HepG2 (cell line): ENCODE data around the gene C5orf24. TPM values are rescaled to one million over a fixed set of nuclear protein-coding genes. Genes with fewer than 3 reads are reported as not detected.

Experiments used
- ARID4A ChIP-seq: sonication (generic); formaldehyde crosslinking; IDR thresholded peaks from 2 replicates; pipeline ENCODE4 v1.5.0; 2020; ENCODE audit warnings: mild to moderate bottlenecking, missing genetic modification reagents, borderline replicate concordance
- ATF7-NPFF ChIP-seq: sonication (generic); formaldehyde crosslinking; IDR thresholded peaks from 2 replicates; pipeline ENCODE4 v1.8.1; 2023; ENCODE audit warnings: mild to moderate bottlenecking, low read depth, missing genetic modification reagents, moderate library complexity
- CSRNP1 ChIP-seq: sonication (generic); formaldehyde crosslinking; IDR thresholded peaks from 2 replicates; pipeline ENCODE4 v1.8.1; 2023; ENCODE audit warnings: mild to moderate bottlenecking, missing genetic modification reagents
- EZH2 ChIP-seq: conservative IDR thresholded peaks from 2 replicates; pipeline ENCODE4 v1.6.1; 2012; ENCODE audit warnings: mild to moderate bottlenecking, low read depth, low read length, moderate library complexity
- FOXK1 ChIP-seq: sonication (generic); formaldehyde crosslinking; IDR thresholded peaks from 2 replicates; pipeline ENCODE4 v1.4.0; 2020; ENCODE audit warnings: low read depth, missing genetic modification reagents, borderline replicate concordance
- IKZF1 ChIP-seq: fragments of 450-650 bp; IDR thresholded peaks from 2 replicates; pipeline ENCODE4 v1.7.1; 2016
- IRF2 ChIP-seq: IDR thresholded peaks from 2 replicates; pipeline ENCODE4 v1.6.1; 2018; ENCODE audit warnings: missing genetic modification reagents, missing compliant biosample characterization
- KLF11 ChIP-seq: IDR thresholded peaks from 2 replicates; pipeline ENCODE4 v1.6.1; 2016; ENCODE audit warnings: missing compliant biosample characterization
- POGK ChIP-seq: sonication (generic); formaldehyde crosslinking; conservative IDR thresholded peaks from 2 replicates; pipeline ENCODE4 v1.8.0; 2022; ENCODE audit warnings: mild to moderate bottlenecking, moderate library complexity, missing genetic modification reagents
- SIN3A ChIP-seq: IDR thresholded peaks from 2 replicates; pipeline ENCODE4 v1.6.1; 2011; ENCODE audit warnings: low read depth, mild to moderate bottlenecking, control low read depth, low read length, borderline replicate concordance
- TEAD2 ChIP-seq: sonication (generic); formaldehyde crosslinking; IDR thresholded peaks from 2 replicates; pipeline ENCODE4 v1.9.0; 2021; ENCODE audit warnings: missing genetic modification reagents
- TERF1 ChIP-seq: sonication (generic); formaldehyde crosslinking; IDR thresholded peaks from 2 replicates; pipeline ENCODE4 v1.8.0; 2022; ENCODE audit warnings: mild to moderate bottlenecking, missing genetic modification reagents, moderate library complexity
- THYN1 ChIP-seq: sonication (generic); formaldehyde crosslinking; IDR thresholded peaks from 2 replicates; pipeline ENCODE4 v1.8.1; 2023; ENCODE audit warnings: low read depth, mild to moderate bottlenecking, moderate library complexity, missing genetic modification reagents, borderline replicate concordance
- ZBTB39 ChIP-seq: sonication (generic); formaldehyde crosslinking; IDR thresholded peaks from 2 replicates; pipeline ENCODE4 v1.5.0; 2020; ENCODE audit warnings: missing genetic modification reagents
- ZNF3 ChIP-seq: IDR thresholded peaks from 2 replicates; pipeline ENCODE4 v1.7.0; 2017; ENCODE audit warnings: inconsistent platforms
- ZNF430 ChIP-seq: sonication (generic); formaldehyde crosslinking; IDR thresholded peaks from 2 replicates; pipeline ENCODE4 v1.9.0; 2021; ENCODE audit warnings: mild to moderate bottlenecking, missing genetic modification reagents
- ZNF577 ChIP-seq: sonication (generic); formaldehyde crosslinking; IDR thresholded peaks from 2 replicates; pipeline ENCODE4 v1.4.0; 2020; ENCODE audit warnings: mild to moderate bottlenecking, low read depth, missing genetic modification reagents, borderline replicate concordance
- polyA plus RNA-seq, 8 experiments: library from polyadenylated mRNA; depleted of rRNA in 3 of 8; stranded (reverse) in 7 of 8; unstranded in 1 of 8; fragments of >200 nt; fragmentation: Illumina TruSeq in 4 of 8; extraction: Trizol in 4 of 8; gene quantifications; 2 replicates each; pipeline versions ENCODE4 v1.2.1 to v1.2.3, GENCODE V29; 2011 to 2016; ENCODE audit warnings: low read depth in 4 of 8, missing spikeins in 1 of 8, mixed read lengths in 1 of 8; ENCODE audit not compliant: insufficient read depth in 1 of 8
- total RNA-seq, 5 experiments: library from RNA; depleted of rRNA; stranded (reverse); fragments of >200 nt; fragmentation: Illumina TruSeq; extraction: Trizol; gene quantifications; 2 replicates each; pipeline ENCODE4 v1.2.3, GENCODE V29; 2016; ENCODE audit warnings: low read depth in 1 of 5

The C5orf24 gene
- total and polyA plus RNA-seq, 2 of the 13 experiments (the other 11 are each of a cell fraction or from before 2014, with no cell fraction given) = 34.6 to 41.5 TPM

GRCh38 chr5:134904610-134905245, 59.0 kb downstream of the C5orf24 start, which contains the start of gene PCBD2 (continued):
- no peak for TF ChIP-seq TERF1 (CRISPR knock-in tag)
- peak; percentile 82; the same call in 1 of the 2 replicates for TF ChIP-seq ARID4A (CRISPR knock-in tag)
- no peak for TF ChIP-seq KLF11
- peak; percentile 75; the same call in 1 of the 2 replicates for TF ChIP-seq IRF2 (CRISPR knock-in tag)
- TF ChIP-seq ZNF577 (CRISPR knock-in tag) = no peak
- TF ChIP-seq SIN3A = 0 out of 2 replicates have a peak, but pooled peaks have one; percentile 25
- no peak for TF ChIP-seq THYN1 (CRISPR knock-in tag)
- TF ChIP-seq IKZF1 = no peak
- TF ChIP-seq ATF7-NPFF = peak; percentile 85
- TF ChIP-seq ZNF3 (CRISPR knock-in tag) = no peak
- no peak for TF ChIP-seq EZH2
- TF ChIP-seq ZNF430 (CRISPR knock-in tag) = 0 out of 2 replicates have a peak, but pooled peaks have one; percentile 51
- TF ChIP-seq CSRNP1 = no peak
- TF ChIP-seq ZBTB39 (CRISPR knock-in tag) = no peak
- TF ChIP-seq POGK (CRISPR knock-in tag) = peak; percentile 99
- peak; percentile 42; the same call in 1 of the 2 replicates for TF ChIP-seq FOXK1
- TF ChIP-seq TEAD2 (CRISPR knock-in tag) = no peak
